C1 segment of cervical spinal cord (tissue), 14 donors: ENCODE results near the gene DLGAP3.
A peak's percentile ranks its signal among the peaks of the same experiment; 100 is the strongest.

Experiments
- DNase-seq, 14 donors: peaks; one replicate each; lab custom pipeline; 2025; lab: John Stamatoyannopoulos, UW

Gene DLGAP3

DNA sequence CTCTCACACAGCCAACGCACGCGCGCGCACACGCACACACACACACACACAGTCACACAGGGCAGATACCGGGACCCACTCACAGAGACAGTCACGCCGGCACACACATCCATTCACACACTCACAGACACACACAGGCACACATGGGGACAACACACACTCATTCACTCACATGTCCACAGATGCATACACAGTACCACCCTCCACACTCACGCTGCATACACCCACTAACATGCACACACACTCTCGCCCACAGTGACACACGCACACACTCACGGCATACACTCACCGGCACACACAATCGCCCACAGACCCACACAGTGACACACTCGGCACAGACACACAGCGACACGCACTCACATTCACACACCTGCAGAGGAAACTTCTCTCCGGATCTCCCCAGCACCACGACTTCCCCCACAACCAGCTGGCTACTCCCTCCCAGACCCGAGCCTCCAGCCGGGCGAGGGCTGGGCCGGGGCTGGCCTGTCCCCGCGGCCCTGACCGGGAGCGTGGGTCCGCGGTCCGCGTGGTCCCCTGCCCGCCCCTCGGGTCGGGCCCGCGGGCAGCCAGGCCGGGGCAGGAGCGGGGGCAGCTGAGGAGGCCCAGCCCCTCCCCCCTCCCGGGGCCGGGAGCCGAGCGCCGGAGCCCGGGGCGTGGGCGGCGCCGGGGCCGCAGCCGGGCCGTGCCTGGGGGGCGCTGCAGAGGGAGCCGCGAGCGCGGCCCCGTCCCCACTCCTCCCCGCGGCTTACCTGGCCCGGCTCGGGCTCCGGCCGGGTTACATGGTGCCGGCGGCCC, 552 bp downstream of the DLGAP3 start:
- peak in 1 of 14 donors; percentile 62 for DNase-seq

DNA sequence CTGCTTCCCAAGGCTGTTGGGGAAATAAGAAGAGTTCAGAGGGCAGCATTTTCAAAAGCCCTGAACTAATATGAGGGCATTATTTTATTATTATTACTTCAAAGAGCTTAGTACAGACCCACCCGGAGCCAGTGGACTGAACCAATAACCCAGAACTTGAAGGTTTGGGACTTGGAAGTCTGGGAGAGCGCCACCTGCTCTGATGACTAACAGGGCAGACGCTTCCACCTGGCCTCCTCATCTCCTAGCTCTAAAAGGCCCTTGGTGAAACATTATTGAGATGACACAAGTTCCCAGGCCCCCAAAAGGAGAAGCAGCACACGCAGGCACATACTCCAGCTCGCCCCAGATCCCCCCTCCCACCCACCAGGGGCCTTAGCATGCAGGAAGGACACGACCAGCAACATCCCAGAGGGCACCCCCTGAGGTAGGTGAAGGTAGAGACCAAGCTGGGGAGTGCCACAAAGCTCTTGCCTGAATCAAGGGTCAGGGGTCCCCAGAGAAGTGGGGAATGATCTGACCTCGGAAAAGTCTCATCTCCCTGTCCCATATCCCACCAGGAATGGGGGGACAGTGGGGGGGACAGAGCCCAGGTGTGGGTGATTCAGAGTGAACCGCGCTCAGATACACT, 1.3 kb downstream of the DLGAP3 start:
- peak in 1 of 14 donors; percentile 72 for DNase-seq

DNA sequence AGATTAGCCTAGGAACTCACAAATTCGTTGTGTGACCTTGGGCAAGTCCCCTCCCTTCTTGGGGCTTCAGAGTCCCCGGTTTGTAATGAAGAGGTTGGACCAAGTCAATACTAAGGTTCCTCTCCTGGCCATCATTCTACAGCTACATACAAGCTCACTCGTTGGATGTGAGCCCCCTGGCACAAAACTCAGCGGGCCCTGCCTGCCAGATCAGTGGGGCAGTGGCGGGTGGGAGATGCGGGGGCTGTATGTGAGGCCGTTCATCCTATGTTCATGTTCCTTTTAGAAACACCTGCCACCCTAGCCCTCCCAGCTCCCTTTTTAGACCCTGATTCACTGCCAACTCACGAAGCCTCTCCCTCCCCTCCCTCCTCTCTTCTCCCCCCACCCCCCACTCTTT, 2.1 kb downstream of the DLGAP3 start:
- no peak for DNase-seq

DNA sequence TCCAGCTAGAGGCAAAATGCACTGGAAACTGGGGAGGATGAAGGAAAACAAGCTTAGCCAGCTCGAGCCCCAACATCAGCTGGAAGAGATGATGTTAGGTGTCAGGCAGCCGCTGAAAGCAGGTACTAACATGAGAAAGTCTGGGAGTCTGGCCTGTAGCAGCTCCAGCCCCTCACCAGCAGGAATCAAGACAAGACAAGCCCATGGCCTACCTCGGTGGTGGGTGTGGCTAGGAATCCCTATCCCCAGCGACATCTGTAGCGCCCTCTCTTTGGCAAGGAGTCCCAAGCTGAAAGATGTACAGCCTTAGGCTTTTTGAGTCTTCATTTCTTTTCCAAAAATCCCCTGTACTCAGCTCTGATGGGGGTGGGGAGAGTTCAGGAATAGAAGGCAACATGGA, 2.6 kb downstream of the DLGAP3 start:
- no peak for DNase-seq

DNA sequence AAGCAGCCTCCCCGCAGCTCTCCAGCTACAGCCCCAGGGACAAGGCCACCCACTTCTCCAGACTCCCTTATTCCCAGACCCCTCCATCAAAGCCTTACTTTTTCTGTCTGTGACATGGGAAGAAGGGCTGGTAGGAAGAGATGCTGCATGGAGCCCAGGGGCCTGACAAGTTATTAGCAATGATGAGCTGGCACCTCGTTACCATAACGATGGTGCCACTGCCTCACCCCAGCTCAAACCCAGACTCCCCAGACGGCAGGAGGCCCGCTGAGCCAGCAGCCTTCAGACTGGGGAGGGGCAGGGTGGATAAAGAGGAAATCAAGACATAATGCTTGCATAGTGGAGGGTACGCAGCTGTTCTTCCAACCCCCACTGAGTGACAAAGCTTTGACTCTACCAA, 3.3 kb downstream of the DLGAP3 start:
- DNase-seq = no peak

DNA sequence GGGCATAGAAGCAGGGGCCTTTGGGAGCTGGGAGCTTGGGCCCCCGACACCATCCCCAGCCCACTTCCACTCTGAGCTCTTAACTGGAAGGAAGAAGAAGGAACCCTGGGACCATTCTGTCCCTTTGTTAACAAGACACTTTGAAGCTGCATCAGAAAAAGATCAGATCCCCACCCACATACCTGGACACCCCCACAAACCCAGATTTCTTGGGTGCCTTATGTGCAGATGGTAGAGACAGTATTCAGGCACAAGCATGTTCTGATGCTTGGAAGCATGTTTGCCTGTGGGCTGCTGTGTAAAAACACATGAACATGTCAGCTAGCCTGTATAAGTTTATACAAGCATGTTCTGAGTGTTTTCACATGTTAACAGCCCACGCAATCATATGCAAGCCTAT, 3.7 kb downstream of the DLGAP3 start:
- DNase-seq = no peak

DNA sequence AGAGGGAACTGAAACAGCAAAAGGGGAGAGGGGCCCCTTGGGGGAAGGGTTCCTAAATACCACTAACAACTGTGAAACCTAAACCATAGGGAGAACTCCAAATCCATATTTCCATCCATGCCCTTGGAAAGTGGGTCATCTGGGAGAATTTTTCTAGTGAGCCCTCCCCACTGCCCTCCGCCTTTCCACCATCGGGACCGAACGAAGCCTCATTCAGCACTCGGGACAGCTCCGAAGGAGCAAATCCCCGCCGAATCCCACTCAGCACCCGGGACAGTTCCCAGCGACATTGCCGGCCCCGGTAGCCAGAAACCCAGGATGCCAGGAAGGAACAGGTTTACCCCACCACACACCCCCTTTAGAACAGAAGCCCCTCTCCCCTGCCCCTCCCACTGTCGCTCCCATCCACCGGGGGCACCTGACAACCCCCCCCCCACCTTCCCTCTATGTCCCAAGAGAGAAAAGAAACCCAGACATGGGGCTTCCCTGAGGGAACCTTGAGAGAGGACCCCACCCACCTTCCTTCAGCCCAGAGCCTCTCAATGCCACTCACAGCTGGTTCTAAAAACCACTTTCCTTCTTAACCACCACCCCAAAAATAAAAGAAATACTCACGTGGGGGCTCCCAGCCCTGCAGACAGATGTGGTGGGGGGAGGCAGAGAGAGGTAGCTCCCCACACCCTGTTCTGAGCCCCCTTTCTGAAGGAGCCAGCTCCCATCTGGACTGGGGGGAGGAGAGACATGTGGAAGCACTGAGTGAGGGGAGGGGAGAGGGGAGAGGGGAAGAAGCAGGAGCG, 4.5 kb downstream of the DLGAP3 start:
- DNase-seq = peak in 4 of 14 donors; percentile 3 to 33 (median 16)

DNA sequence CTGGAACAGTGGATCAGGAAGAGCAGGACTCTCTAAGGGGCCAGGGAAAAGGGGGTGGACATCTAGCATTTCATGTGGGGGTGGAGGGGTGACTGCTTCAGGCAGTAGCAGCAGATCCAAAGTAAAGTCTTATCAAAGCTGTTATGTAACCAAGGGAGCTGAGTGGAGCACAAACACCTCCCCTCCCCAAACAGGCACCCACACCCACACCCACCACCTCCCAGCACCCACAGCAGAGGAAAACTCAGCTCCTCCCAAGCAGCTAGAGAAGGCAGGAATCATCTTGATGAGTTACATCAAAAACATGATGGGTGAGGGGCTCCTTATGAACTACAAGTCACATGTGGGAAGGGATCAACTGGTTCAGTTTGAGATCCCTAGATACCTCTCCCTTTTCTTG, 6.0 kb downstream of the DLGAP3 start:
- no peak for DNase-seq

DNA sequence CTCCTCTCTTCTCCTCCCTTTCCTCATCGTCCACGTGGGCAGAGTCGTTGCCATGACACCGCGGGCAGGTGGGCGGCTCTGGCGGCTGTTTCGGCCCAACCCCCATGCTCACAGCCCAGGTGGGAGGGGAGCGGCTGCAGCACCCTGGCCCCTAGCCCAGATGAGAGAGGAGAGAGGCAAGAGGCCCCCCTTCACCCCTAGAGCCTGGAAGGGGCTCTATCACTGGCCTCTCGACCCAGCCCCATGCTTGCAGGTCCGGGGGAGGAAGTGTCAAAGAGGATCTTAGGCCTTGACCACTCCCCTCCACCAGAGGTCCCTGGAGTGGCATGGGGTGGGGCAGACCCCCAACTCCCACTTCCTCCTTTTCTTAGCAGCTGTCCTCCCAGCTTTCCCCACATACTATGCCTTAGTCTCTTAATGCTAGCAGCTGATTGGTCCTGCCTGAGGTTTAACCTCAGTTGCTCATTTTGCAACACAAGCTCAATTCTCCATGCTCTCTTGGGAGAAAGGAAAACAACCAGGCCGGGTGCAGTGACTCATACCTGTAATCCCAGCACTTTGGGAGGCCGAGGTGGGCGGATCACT, 10.4 kb downstream of the DLGAP3 start:
- peak in 1 of 14 donors; percentile 11 for DNase-seq

DNA sequence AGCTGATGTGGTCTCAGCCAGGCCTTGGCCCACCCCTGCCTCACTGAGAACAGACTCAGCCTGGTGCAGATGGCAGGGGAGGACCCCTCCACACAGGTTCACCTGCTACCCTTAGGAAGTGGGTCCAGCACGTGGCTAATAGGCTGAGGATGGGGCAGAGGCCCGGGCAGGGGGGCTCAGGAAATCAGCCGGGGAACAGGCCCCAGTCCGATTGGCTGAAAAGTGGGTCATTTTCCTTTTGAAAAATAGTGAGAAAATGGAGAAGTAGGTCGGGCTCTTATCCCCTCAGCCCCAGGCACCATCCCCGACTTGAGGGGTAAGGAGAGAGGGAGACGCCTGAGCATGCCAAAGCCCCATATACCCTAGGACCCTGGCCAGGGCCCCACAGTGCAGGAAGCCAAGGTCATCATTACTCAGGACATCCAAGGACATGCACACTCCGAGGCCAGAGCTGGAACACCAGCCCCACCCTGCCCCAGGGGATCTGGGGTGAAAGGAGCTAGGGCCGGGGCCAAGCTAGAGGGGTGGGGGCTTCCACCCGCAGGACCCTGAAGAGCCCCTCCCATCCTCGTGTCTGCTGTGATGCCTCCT, 11.0 kb downstream of the DLGAP3 start:
- DNase-seq = no peak

DNA sequence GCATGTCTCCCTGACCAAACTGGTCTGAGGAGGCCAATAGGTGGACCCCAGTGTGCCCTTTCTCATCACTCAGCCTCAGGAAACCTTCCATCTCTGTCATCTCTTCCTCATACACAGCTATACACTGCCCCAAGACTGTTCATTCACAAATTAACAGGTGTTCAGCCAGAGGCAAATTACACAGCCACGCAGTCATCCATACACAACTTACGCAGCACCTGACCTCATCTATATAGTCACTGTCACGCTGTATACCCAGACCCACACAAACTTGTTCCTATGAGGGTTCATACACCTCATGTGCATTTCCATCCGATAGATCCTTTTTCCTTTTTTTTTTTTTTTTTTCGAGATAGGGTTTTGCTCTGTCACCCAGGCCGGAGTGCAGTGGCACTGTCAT, 12.4 kb downstream of the DLGAP3 start:
- DNase-seq = no peak

DNA sequence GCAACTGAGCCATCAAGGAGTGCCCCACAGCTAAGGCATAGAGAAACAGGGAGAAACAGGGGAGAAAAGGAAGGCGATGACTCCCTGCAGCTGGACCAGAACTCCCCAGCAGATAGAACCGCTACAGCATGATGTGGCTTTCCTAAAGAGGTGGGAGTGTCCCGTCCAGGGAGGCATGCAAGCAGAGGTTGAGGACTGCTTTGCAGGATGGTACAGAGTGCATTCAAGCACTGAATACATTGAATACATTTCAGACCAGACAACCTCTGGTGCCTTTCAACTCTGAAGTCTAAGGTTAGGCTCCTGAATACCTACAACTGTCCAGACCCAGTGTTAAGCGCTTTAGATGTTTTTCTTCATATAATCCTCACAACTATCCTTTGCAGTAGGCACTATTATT, 13.3 kb downstream of the DLGAP3 start:
- DNase-seq = no peak

DNA sequence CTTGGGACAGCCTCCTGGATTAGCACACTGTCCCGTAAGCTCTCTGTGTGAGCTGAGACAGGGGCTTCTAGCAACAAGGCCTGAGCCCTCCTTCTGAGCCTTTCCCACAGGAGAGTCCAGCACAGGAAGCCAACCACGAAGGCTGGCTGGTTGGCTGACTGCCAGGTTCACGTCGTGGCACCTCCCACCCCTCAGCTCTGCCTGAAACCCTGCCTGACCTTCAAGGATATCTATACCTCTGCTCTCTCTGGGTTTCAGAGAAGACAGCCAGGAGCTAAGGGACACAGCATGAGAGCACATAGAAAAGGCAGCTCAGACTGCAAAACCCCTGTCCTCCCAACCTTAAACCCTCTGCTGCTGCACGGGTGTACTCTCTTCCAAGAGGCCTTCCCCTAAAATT, 13.9 kb downstream of the DLGAP3 start:
- no peak for DNase-seq

DNA sequence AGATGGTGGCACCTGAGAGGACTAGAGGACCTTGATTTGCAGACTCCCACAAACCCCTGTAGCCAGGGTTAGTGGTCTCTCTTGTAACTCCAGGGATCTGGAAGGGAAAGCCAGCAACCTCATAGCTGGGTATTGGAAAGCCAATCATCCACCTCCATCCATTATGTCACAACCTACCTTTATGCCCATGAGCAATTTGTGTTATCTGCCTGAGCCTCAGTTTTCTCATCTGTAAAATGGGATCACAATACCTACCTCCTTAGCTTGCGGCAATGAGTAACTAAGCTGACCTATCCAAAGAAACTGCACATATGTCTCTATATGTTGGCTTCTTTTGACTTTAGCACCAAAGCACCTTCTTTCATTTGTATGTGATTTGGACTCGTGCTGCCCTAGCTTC, 14.5 kb downstream of the DLGAP3 start:
- DNase-seq = no peak

DNA sequence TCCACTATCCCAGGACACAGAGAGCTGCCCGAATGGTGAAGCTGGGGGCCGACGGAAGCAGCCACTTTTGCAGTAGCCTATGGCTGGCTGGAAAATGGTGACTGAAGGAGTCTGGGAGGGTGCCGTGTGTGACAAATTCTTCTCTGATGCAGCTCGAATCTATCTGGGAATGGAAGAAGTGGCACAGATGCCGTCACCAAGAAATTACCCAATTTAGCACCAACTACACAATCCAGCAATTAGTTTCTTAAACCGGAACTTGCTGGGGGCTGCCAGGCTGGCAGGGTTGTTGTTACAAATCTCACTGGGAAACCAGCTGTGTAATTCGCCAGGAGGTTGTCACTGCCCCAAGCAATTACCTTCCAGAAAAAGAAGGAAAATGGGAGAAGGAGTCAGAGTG, 18.0 kb downstream of the DLGAP3 start:
- no peak for DNase-seq

DNA sequence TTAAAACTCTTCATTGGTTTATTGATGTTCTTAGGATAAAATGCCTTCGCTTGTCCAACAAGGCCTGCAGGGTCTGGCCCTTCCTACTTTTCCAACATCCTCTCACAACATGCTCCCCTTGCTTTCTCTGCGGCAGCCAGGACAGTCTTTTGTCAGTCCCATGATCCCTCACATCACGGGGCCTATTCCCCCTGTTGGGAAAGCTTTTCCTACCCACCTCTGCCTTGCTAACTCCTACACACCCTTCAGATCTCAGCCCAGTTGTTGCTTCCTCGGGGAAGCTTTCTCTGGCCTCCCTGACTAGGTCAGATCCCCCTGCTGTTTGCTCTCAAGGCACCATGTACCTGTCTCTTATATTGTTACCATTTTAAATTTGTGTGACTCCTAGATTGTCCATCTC, 19.0 kb downstream of the DLGAP3 start:
- DNase-seq = no peak

DNA sequence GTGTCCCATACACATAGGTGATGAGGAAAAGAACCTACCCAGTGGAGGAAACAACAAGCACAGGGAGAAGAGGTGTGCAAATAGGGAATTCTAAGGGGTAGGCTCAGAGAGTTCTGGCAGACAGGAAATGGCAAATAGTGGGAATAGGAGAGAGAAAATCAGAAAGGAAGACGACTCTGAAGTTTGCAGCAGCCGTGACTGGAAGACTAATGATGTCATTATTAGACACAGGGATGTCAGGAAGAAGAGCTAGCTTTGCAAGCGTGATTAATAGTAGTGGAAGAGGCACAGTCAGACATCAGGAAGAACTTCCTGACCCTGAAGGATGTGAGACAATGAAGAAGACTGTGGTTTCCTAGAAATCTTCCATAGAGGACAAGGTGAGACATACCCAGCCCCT, 21.1 kb downstream of the DLGAP3 start:
- DNase-seq = no peak

DNA sequence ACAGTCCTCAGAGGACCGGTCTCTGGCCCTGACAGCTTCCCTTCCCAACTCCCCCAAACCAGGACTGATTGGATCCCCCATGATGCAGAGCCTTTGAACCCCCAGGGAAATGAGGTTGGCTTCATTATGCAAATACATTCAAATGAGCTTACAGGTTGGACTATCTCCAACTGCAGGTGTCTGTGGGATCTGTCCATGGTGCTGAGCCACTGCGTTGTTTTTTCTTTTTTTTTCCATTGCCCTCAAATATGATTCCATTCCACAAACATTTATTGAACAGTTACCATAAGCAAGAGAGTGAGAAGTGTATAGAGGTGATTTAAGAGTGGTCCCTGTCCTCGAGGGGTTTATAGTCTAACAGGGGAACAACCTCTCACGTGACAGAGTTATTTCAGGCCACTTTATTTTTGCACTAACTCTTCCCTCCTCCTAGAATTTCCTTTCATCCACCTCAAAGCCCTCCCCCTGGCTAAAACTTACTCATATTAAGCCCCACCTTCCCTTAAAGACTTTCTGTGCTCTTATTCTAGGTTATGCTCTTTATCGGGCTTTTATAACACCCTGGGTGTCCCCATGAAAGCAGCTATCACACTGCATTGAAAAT, 21.9 kb downstream of the DLGAP3 start:
- DNase-seq = peak in 1 of 14 donors; percentile 18

DNA sequence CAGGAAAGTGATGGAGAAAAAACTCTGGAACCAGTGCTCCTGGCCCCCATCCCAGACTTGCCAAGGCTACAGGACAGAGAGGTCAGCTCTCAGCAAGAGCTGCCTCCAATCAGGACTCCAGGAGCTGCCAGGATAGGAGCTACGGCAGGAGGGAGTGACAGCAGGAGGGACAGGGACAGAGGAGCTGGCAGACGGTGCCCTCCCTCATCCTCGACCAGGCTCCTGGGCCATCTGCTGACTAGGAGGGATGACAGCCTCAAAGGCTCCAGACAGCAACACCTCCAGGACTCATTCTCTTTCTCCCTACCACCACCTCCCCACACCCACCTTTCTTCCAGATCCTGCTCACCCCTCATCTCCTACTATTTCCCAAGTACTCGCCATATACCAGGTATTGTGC, 22.7 kb downstream of the DLGAP3 start:
- DNase-seq = peak in 2 of 14 donors; percentile 28 to 98

DNA sequence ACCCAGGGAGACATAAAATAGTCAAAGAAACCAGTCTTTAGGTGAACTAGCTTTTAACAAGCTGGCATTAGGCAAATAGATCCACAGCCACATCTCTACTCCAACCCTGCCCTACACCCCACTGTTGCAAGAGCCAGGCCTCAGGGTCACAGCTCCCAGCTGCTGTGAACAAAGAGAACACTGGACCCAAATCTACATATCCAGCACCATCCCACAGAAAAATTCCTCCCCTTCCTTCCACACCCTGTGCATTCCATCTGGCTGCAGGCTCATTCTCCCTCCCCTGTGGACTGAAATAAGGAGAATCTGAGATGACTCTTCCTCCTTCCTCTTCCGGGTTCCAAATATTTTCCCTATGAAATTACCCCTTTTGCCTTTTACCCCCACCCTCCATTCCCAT, 23.2 kb downstream of the DLGAP3 start:
- no peak for DNase-seq

DNA sequence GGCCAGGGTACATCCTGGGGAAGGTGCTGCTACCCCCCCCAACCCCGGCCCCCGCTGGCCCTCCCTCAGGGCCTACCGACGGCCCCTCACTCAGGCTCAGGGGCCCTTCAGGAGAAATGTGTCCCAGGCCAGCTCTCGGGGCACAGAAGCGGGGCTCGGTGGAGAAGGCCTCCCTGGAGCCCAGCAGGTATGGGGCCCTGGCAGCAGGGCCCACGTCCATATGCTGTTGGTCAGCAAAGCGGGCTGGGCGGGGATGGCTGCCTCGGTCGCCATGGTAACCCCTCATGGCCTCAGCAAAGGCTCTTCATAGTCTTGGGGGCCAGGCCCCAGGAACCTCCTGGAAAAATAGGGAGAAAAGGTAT, 24.4 kb downstream of the DLGAP3 start:
- DNase-seq = no peak
